ENCODE results near the gene SEC14L2. TPM values are rescaled to one million over a fixed set of nuclear protein-coding genes. Genes with fewer than 3 reads are reported as not detected.

SEC14L2 gene
- total and polyA plus RNA-seq, 2 of the 4 experiments (the other 2 are of a cell fraction), result 38.7 to 54.8 TPM

- H3K4ac ChIP-seq (ENCODE audit: low read depth, low read length), result no peak overlapping the region
- no peak overlapping the region for H3K56ac ChIP-seq (ENCODE audit: extremely low read depth, insufficient read depth, low read length)
- H3K4me1 ChIP-seq (ENCODE audit: control insufficient read depth, insufficient read depth, low read length), result peaks cover 5% of the 10 kb centered on the region
- no peak overlapping the region for H2AK9ac ChIP-seq (replicated peaks; ENCODE audit: low read depth, low read length, poor library complexity)
- in situ Hi-C loops (cut with MboI; ENCODE audit: low sequenced_read_pairs), result no loop called here
- peaks cover 32% of the 10 kb centered on the region for H3K36me3 ChIP-seq (ENCODE audit: control insufficient read depth, insufficient read depth, low read length)
- no peak overlapping the region for H2BK120ac ChIP-seq (ENCODE audit: low read depth, low read length)
- 0 out of 2 replicates have a peak, but pooled peaks cover 5% of the 10 kb centered on the region for H3K9me1 ChIP-seq (ENCODE audit: insufficient read depth, low read length)
- H3K27me3 ChIP-seq (ENCODE audit: control insufficient read depth, insufficient read depth, low read length), result no peaks in the 10 kb centered on the region
- no peak overlapping the region for H3K9ac ChIP-seq (ENCODE audit: low read depth, low read length)
- H4K8ac ChIP-seq (ENCODE audit: low read depth in 2 of 2, low read length in 2 of 2), result no peak overlapping the region
- TF ChIP-seq RCOR1 (IDR thresholded peaks at IDR 0.05; ENCODE audit: insufficient replicate concordance, low read length), result no peak
- TF ChIP-seq MAFK (IDR thresholded peaks at IDR 0.05; ENCODE audit: low read depth, low read length), result no peak
- TF ChIP-seq NFE2L2 (IDR thresholded peaks at IDR 0.05; ENCODE audit: low read depth, low read length), result no peak
- H4K91ac ChIP-seq (ENCODE audit: insufficient read depth, low read depth, low read length), result no peak overlapping the region
- no TSS peak for BruUV-seq (replicated peaks)
- H2AFZ ChIP-seq (replicated peaks; ENCODE audit: low read length, poor library complexity), result no peak overlapping the region
- no peak overlapping the region for H4K5ac ChIP-seq (ENCODE audit: low read depth, low read length)
- no peak overlapping the region for H2BK5ac ChIP-seq (ENCODE audit: low read depth, low read length, poor library complexity, severe bottlenecking)
- H2BK15ac ChIP-seq (ENCODE audit: low read depth, low read length), result no peak overlapping the region
- 78% methylated on average over 6 of the region's 6 CpGs; no CpG with 5 or more reads in 1 of the 2 experiments for WGBS, 2 experiments (ENCODE audit: extremely low coverage in 2 of 2, insufficient read length in 1 of 2)
- H2AK5ac ChIP-seq (ENCODE audit: low read depth, low read length), result no peak overlapping the region
- peaks cover 23 to 37% of the 10 kb centered on the region in 2 experiments for H3K79me1 ChIP-seq (ENCODE audit: low read depth in 1 of 2, low read length in 2 of 2)
- H3K4me3 ChIP-seq (ENCODE audit: insufficient read depth, low read depth, low read length), result no peak overlapping the region
- no peak overlapping the region for H2BK20ac ChIP-seq (ENCODE audit: low read depth, low read length)
- no peak overlapping the region for H3K14ac ChIP-seq (replicated peaks; ENCODE audit: low read depth, low read length)
- dilution Hi-C loops (cut with HindIII; ENCODE audit: low sequenced_read_pairs, unreplicated experiment), result no loop called here
- H3K18ac ChIP-seq (ENCODE audit: low read depth, low read length), result no peak overlapping the region
- ChIA-PET CTCF (no interaction called here), POLR2A (ENCODE audit: unreplicated experiment) (interaction anchor here (1.5 kb wide), 1 partner anchor 16 kb away, joined by 4 read pairs; no protein-coding TSS in a partner anchor)
- H3K4me2 ChIP-seq (ENCODE audit: low read depth, low read length), result no peak overlapping the region
- no peak for DNase-seq
- no peak for ATAC-seq (ENCODE audit: low read depth)
- H3K9me3 ChIP-seq (ENCODE audit: control insufficient read depth, insufficient read depth, low read length), result no peaks in the 10 kb centered on the region
- H3K27ac ChIP-seq (ENCODE audit: insufficient read depth, low read length), result no peak overlapping the region
- H3K23ac ChIP-seq (ENCODE audit: low read depth, low read length), result no peak overlapping the region
- intact Hi-C loops (cut with micrococcal nuclease), result no loop called here
- H4K20me1 ChIP-seq (ENCODE audit: insufficient read depth, low read length), result peaks cover 5% of the 10 kb centered on the region; the same call in 1 of the 2 replicates
Observed at GRCh38 chr22:30406400-30406799, 9.6 kb downstream of the SEC14L2 start.
